Adrenal gland (tissue), 5 donors: Measurements from ENCODE around the gene PLXNA4.

Experiments
- CTCF ChIP-seq, 6 experiments: fragments of 450-650 bp in 4 of 6; fragments of 200-600 bp in 2 of 6; sonication (generic) in 1 of 6; IDR thresholded peaks; 1 replicate in 5 of 6; 2 replicates in 1 of 6; pipeline versions ENCODE4 v1.5.1 to v1.8.0; 2016 to 2021; ENCODE audit warnings: antibody characterized with exemption in 6 of 6, mild to moderate bottlenecking in 2 of 6, moderate library complexity in 1 of 6
- POLR2A ChIP-seq, 2 donors: fragments of 450-650 bp; IDR thresholded peaks; one replicate each; pipeline ENCODE4 v1.6.1; 2017; ENCODE audit warnings: antibody characterized with exemption in 2 of 2, mild to moderate bottlenecking in 2 of 2, moderate library complexity in 1 of 2
- donor health status: DM: no; HTN: no; CAD: no.

DNA sequence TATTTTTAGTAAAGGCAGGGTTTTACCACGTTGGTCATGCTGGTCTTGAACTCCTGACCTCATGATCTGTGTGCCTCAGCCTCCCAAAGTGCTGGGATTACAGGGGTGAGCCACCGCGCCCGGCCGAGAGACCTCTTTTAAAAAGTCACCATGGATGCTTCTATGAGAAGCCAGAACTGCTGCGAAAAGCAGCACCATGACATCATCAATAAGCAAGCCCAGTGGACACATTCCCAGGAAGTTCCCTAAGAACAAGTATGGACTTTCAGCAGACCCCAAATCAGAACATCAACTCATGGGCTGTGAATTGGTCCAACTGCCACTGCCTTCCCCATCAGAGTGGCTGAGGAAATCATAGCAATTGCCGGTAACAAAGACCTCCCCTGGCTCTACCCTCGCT lies 93.4 kb downstream of the PLXNA4 start:
- TF ChIP-seq POLR2A (IDR thresholded peaks at IDR 0.05) (no peak), CTCF (IDR thresholded peaks at IDR 0.05) (no peak)
